Adrenal gland (tissue), 12 donors: ENCODE measurements around the gene CAB39L. TPM values are rescaled to one million over a fixed set of nuclear protein-coding genes. Genes with fewer than 3 reads are reported as not detected.
A peak's percentile ranks its signal among the peaks of the same experiment; 100 is the strongest.
"Not testable (repeated sequence)": the region's sequence is repeated elsewhere in the genome, so short reads cannot be mapped to it uniquely, and the experiment has no call there.

Experiments used
- DNase-seq, 7 donors: peaks; one replicate each; pipeline ENCODE4 v3.0.0-alpha.2; 2019 to 2020
- H3K27ac ChIP-seq, 5 donors: fragments of 200-600 bp; sonication (generic) in 4 of 5; 1 replicate in 3 of 5; 2 replicates in 2 of 5; pipeline versions ENCODE4 v1.5.1 to v1.8.0; 2016 to 2020; ENCODE audit warnings: mild to moderate bottlenecking in 1 of 5
- H3K27me3 ChIP-seq: fragments of 200-600 bp; 2 replicates; pipeline ENCODE4 v1.8.0; 2021
- H3K36me3 ChIP-seq, 2 donors: fragments of 200-600 bp; replicated peaks in 1 of 2; 1 replicate in 1 of 2; 2 replicates in 1 of 2; pipeline versions ENCODE4 v1.5.1 to v1.8.0; 2018 to 2022
- H3K4me1 ChIP-seq, 2 donors: fragments of 200-600 bp; replicated peaks in 1 of 2; 1 replicate in 1 of 2; 2 replicates in 1 of 2; pipeline versions ENCODE4 v1.5.1 to v1.8.0; 2018 to 2021
- H3K4me3 ChIP-seq, 4 donors: fragments of 200-600 bp; sonication (generic) in 3 of 4; one replicate each; pipeline ENCODE4 v1.5.1; 2016 to 2018
- H3K9me3 ChIP-seq, 3 donors: fragments of 200-600 bp; sonication (generic) in 1 of 3; replicated peaks in 1 of 3; 1 replicate in 2 of 3; 2 replicates in 1 of 3; pipeline versions ENCODE4 v1.5.1 to v1.8.0; 2016 to 2021
- CTCF ChIP-seq, 6 experiments: fragments of 450-650 bp in 4 of 6; fragments of 200-600 bp in 2 of 6; sonication (generic) in 1 of 6; IDR thresholded peaks; 1 replicate in 5 of 6; 2 replicates in 1 of 6; pipeline versions ENCODE4 v1.5.1 to v1.8.0; 2016 to 2021; ENCODE audit warnings: antibody characterized with exemption in 6 of 6, mild to moderate bottlenecking in 2 of 6, moderate library complexity in 1 of 6
- POLR2A ChIP-seq, 2 donors: fragments of 450-650 bp; IDR thresholded peaks; one replicate each; pipeline ENCODE4 v1.6.1; 2017; ENCODE audit warnings: antibody characterized with exemption in 2 of 2, mild to moderate bottlenecking in 2 of 2, moderate library complexity in 1 of 2
- WGBS, 4 donors: extraction: QIAGEN DNeasy Blood & Tissue Kit in 2 of 4; methylation state at CpG; one replicate each; pipeline versions ENCODE4 v1.1.5 to v1.1.7; 2013 to 2017; 5-methylcytosine and 5-hydroxymethylcytosine counted together
- intact Hi-C, 2 donors: fragments of 100-400 bp; cut with DNase I; formaldehyde crosslinking; loops; one replicate each; pipeline versions ENCODE4 v1.14.1 to v1.15.0; 2022 to 2023
- polyA plus RNA-seq, 3 donors: library from polyadenylated mRNA; stranded (reverse); fragments of 200-250 nt in 2 of 3; fragments of 350-450 nt in 1 of 3; fragmentation: Illumina TruSeq in 1 of 3; extraction: RNeasy Lipid Tissue Mini Kit (QIAGEN cat#74804) in 1 of 3; gene quantifications; one replicate each; pipeline ENCODE4 v1.2.3, GENCODE V29; 2013 to 2014
- total RNA-seq, 9 donors: library from RNA; depleted of rRNA in 4 of 9; stranded (reverse); fragments of >200 nt in 4 of 9; fragments of 120-200 nt in 1 of 9; fragmentation: NEBNext Ultra II Directional in 1 of 9; extraction: Animal tissue kit (Norgen Biotek cat#: 25700) in 1 of 9; gene quantifications; one replicate each; pipeline versions ENCODE4 v1.1.0 to v1.2.4, GENCODE V29; 2013 to 2023
- donor health status: healthy with polysubstance abuse.
- donor health status: Bipolar disorder and iron deficiency.
- donor health status: DM: yes; HTN: yes; CAD: no.
- donor health status: DM: no; HTN: no; CAD: no.
- donor health status: DM: no; HTN: no; CAD: no.
- donor health status: DM: yes; HTN: yes; CAD: no.

The CAB39L gene
- total and polyA plus RNA-seq, 12 donors: 17.8 to 115 (median 47.8) TPM

DNA sequence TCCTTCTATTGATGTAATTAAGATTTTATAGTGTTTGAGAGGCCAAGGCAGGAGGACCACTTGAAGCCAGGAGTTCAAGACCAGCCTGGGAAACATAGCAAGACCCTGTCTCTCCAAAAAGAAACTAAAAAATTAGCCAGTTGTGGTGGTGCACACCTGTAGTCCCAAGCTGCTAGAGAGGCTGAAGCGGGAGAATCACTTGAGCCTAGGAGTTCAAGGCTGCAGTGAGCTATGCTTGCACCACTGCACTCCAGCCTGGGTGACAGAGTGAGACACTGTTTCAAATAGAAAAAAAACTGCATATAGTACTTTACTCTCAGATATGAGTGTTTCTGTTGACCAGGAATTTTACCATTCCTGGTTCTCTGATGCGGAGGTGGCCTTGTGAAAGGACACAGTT, 147.2 kb downstream of the CAB39L start:
- H3K27ac ChIP-seq: no peak overlapping the region
- H3K4me1 ChIP-seq: peaks cover 0 to 4% of the 10 kb centered on the region in 2 donors
- intact Hi-C loops: loop anchor here in 1 of 2 donors (5.0 kb wide), 1 partner anchor 311 kb away; no protein-coding TSS in a partner anchor
- no peaks in the 10 kb centered on the region for H3K36me3 ChIP-seq
- H3K27me3 ChIP-seq: no peaks in the 10 kb centered on the region
- 95 to 100% (median 98%) methylated on average over 2 of the region's 2 CpGs for WGBS, 4 donors
- TF ChIP-seq CTCF (IDR thresholded peaks at IDR 0.05) (no peak), POLR2A (IDR thresholded peaks at IDR 0.05) (no peak)
- H3K4me3 ChIP-seq: no peak overlapping the region
- no peak for DNase-seq
- no peaks in the 10 kb centered on the region for H3K9me3 ChIP-seq

DNA sequence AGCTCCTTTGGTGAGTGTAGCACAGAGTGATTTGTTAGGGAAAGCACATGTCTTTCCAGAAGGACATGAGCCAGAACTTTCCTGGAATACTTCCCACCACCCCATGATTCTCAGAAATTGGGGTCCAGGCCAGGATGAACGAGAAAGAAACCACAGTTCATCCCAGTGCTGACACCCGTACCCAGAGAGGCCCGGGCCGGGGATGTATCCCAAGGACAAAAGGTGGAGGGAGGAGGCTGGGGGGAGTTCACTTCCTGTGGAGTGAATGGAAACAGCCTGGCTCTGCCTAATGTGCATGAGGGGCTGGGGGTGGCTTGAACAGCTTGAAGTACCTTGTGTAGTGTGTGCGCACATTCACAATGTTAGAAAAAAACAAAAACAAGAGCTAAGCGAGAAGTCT, 148.6 kb downstream of the CAB39L start:
- H3K9me3 ChIP-seq: no peaks in the 10 kb centered on the region
- intact Hi-C loops: loop anchor here in 1 of 2 donors (5.0 kb wide), 1 partner anchor 312 kb away; no protein-coding TSS in a partner anchor
- WGBS, 4 donors: 43 to 50% (median 45%) methylated on average over 6 of the region's 6 CpGs
- H3K4me1 ChIP-seq: no peaks in the 10 kb centered on the region
- no peak overlapping the region for H3K27ac ChIP-seq
- no peak for DNase-seq
- TF ChIP-seq POLR2A (IDR thresholded peaks at IDR 0.05) (no peak), CTCF (IDR thresholded peaks at IDR 0.05) (no peak)
- H3K36me3 ChIP-seq: no peaks in the 10 kb centered on the region
- no peaks in the 10 kb centered on the region for H3K27me3 ChIP-seq
- no peak overlapping the region for H3K4me3 ChIP-seq

DNA sequence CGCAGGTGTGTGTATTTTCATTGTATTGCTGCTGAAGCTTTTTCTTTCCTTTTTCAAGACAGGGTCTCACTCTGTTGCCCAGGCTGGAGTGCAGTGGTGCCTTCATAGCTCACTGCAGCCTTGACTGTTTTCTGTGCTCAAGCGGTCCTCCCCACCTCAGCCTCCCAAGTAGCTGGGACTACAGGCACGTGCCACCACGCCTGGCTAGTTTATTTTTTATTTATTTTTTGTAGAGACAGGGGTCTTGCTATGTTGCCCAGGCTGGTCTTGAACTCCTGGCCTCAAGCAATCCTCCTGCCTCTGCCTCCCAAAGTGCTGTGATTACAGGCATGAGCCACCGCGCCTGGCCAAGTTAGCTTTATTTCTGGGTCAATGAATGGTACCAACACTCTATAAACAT, 149.1 kb downstream of the CAB39L start:
- H3K4me3 ChIP-seq, DNase-seq, H3K4me1 ChIP-seq, H3K36me3 ChIP-seq, H3K9me3 ChIP-seq, H3K27ac ChIP-seq, H3K27me3 ChIP-seq: not testable (repeated sequence)
- intact Hi-C loops: loop anchor here in 1 of 2 donors (5.0 kb wide), 1 partner anchor 313 kb away; no protein-coding TSS in a partner anchor
- WGBS, 4 donors: 94 to 100% (median 96%) methylated on average over 6 of the region's 6 CpGs

DNA sequence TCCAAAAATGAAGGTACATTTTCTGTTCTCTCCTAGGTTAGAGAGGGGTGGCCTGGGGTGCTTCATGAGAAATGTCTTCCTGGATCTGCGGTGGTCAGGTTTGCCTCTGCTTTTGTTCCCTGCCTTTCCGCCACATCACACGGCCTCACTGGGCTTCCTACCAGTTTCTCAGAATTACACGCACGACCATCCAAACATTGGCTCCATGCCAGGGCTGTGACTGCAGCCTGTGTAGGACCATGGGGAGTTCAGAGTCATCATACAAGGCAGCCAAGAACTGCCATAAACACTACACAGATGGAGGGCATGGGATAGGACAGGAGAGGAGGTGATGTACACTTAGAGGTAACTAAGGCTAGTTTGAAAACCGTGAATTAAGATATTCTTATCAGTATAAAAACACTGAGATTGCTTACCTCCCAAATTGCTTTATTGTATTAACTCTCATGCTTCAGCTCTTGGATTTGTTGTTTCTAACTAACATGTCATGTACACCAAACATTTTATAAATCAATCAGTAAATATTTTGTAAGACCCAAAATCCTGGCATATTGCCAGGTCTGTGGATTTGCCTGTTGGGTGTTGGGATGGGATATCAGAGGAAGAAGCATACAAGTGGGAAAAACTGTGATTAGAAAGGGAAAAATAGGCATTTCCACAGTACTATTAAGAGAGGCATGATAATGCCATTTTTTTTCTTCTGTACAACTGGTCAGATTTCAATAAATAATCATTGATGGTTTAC, 150.9 kb downstream of the CAB39L start:
- no peaks in the 10 kb centered on the region for H3K4me1 ChIP-seq
- H3K9me3 ChIP-seq: no peaks in the 10 kb centered on the region
- 38 to 56% (median 43%) methylated on average over 6 of the region's 6 CpGs for WGBS, 4 donors
- TF ChIP-seq CTCF (IDR thresholded peaks at IDR 0.05) (no peak), POLR2A (IDR thresholded peaks at IDR 0.05) (no peak)
- H3K27ac ChIP-seq: no peak overlapping the region
- H3K36me3 ChIP-seq: no peaks in the 10 kb centered on the region
- peak in 5 of 7 donors; percentile 56 to 73 (median 60) for DNase-seq
- no peak overlapping the region for H3K4me3 ChIP-seq
- no peaks in the 10 kb centered on the region for H3K27me3 ChIP-seq
- intact Hi-C loops: no loop called here

DNA sequence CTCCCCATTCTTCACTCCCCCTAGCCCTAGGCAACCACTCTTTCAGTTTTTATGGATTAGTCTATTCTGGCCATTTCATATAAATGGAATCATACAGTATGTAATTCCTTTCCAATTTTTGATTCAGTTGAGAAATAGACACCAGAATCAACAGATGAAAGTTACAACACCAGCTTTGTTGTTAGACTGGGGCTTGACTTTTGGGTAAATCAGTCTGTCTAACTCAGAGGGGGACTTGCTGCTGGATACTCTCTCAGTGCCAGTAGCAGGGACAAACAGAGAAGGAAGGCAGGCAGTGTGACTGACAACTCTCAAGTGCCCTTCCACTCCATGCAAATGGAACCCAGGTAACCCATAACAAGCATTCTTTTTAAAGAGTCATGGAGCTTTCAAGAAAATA, 155.4 kb downstream of the CAB39L start:
- no peak overlapping the region for H3K27ac ChIP-seq
- intact Hi-C loops: no loop called here

More for the DNA sequence above, 155.4 kb downstream of the CAB39L start:
- peaks cover 0 to 8% of the 10 kb centered on the region in 2 donors for H3K36me3 ChIP-seq
- H3K9me3 ChIP-seq: no peaks in the 10 kb centered on the region
- no peaks in the 10 kb centered on the region for H3K27me3 ChIP-seq
- H3K4me1 ChIP-seq: no peaks in the 10 kb centered on the region
- H3K4me3 ChIP-seq: no peak overlapping the region
- DNase-seq: no peak
- TF ChIP-seq POLR2A (IDR thresholded peaks at IDR 0.05) (no peak), CTCF (IDR thresholded peaks at IDR 0.05) (no peak)
